Measurements from ENCODE around the gene SIRT6.

GRCh38 chr19:4183967-4184717, 1.8 kb upstream of the SIRT6 start:
- TF ChIP-seq SUZ12 (IDR thresholded peaks at IDR 0.05; ENCODE audit: extremely low read depth, insufficient read depth, insufficient read length) (no peak), ZNF274 (IDR thresholded peaks at IDR 0.05; ENCODE audit: low read depth, low read length) (no peak)
